Prostate gland (tissue), 1 donor: Measurements from ENCODE around the gene MARF1.

Experiments used
- POLR2A ChIP-seq: fragments of 450-650 bp; IDR thresholded peaks from one replicate; pipeline ENCODE4 v1.6.1; 2016; ENCODE audit warnings: antibody characterized with exemption, mild to moderate bottlenecking
- POLR2AphosphoS5 ChIP-seq: sonication (generic); formaldehyde crosslinking; IDR thresholded peaks from one replicate; pipeline ENCODE4 v1.6.1; 2017; ENCODE audit warnings: antibody characterized with exemption

DNA sequence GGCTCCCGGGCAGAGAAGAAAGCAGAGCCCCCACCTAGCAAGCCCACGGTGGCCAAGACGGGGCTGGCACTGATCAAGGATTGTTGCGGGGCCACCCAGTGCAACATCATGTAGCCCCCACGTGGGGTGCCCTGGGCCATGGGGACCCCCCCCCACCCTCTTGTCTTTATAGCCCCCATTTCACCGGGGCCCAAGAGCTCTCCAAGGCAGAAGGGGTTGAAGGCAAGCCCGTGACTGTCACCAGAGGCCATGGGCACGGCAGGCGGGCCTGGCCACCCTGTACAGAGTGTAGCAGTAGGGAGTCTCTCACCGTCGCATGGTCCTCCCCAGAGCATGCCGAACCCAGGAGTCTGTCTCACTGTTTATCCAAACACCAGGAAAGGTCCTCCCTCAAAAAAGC, 56.2 kb downstream of the MARF1 start:
- TF ChIP-seq POLR2AphosphoS5 (no peak), POLR2A (no peak)
